WTC11 (cell line): ENCODE data around the gene DDIT4.
"Not testable (repeated sequence)": the region's sequence is repeated elsewhere in the genome, so short reads cannot be mapped to it uniquely, and the experiment has no call there.

ENCODE experiments used
- CTCF ChIP-seq: fragments of 200-600 bp; IDR thresholded peaks from 2 replicates; pipeline ENCODE4 v1.8.0; 2022; ENCODE audit warnings: antibody characterized with exemption
- JUN ChIP-seq: sonication (generic); formaldehyde crosslinking; IDR thresholded peaks from 2 replicates; pipeline ENCODE4 v1.8.0; 2023; ENCODE audit warnings: mild to moderate bottlenecking, missing genetic modification reagents
- ZNF263 ChIP-seq: sonication (generic); formaldehyde crosslinking; IDR thresholded peaks from 2 replicates; pipeline ENCODE4 v1.8.1; 2022; ENCODE audit warnings: low read depth, mild to moderate bottlenecking, moderate library complexity, missing genetic modification reagents

GRCh38 chr10:72307711-72308110, 34.0 kb downstream of the DDIT4 start:
- not testable (repeated sequence) for TF ChIP-seq JUN (CRISPR knock-in tag); CTCF; ZNF263
